Bronchial epithelial cell (primary cell): Measurements from ENCODE around the gene TAOK3. TPM values are rescaled to one million over a fixed set of nuclear protein-coding genes. Genes with fewer than 3 reads are reported as not detected.

Experiments used
- DNase-seq: peaks from one replicate; pipeline ENCODE4 v3.0.0-alpha.2; 2010; ENCODE audit warnings: low read depth
- FAIRE-seq: peaks from 2 replicates; lab custom pipeline; 2011; peaks lifted over from hg19 to GRCh38; lab: Jason Lieb, UNC
- H3K27me3 ChIP-seq: 2 replicates; pipeline ENCODE4 v1.5.1; 2011; ENCODE audit warnings: low read length; ENCODE audit not compliant: control insufficient read depth, insufficient read depth
- H3K36me3 ChIP-seq: 2 replicates; pipeline ENCODE4 v1.5.1; 2011; ENCODE audit warnings: low read length; ENCODE audit not compliant: control insufficient read depth, insufficient read depth
- H3K4me3 ChIP-seq: 2 replicates; pipeline ENCODE4 v1.5.1; 2011; ENCODE audit warnings: mild to moderate bottlenecking, low read depth, low read length, control low read depth
- CTCF ChIP-seq: IDR thresholded peaks from 2 replicates; pipeline ENCODE4 v1.5.1; 2011; ENCODE audit warnings: mild to moderate bottlenecking, moderate library complexity, low read length, control low read depth, inconsistent platforms; ENCODE audit not compliant: insufficient read depth, severe bottlenecking
- total RNA-seq: library from RNA; depleted of rRNA; stranded (reverse); fragments of >200 nt; gene quantifications from 2 replicates; pipeline ENCODE4 v1.2.1, GENCODE V29; 2014

TAOK3 gene
- total RNA-seq, 1 donor from 2014 or later, result 25.3 TPM

GRCh38 chr12:118189741-118190191, 182.9 kb downstream of the TAOK3 start:
- no peak for FAIRE-seq
- TF ChIP-seq CTCF, result no peak
- no peak overlapping the region for H3K4me3 ChIP-seq
- H3K27me3 ChIP-seq, result no peaks in the 10 kb centered on the region
- H3K36me3 ChIP-seq, result peaks cover 1% of the 10 kb centered on the region
- no peak for DNase-seq

- Histone ChIP-seq H3K4me3 (no peak overlapping the region), H3K36me3 (peaks cover 1% of the 10 kb centered on the region), H3K27me3 (no peaks in the 10 kb centered on the region)
- FAIRE-seq (no peak), DNase-seq (no peak)
- TF ChIP-seq CTCF, result no peak
These were observed 183.9 kb downstream of the TAOK3 start for GRCh38 chr12:118188690-118189371.

- FAIRE-seq (no peak), DNase-seq (no peak)
- TF ChIP-seq CTCF, result no peak
- H3K36me3 ChIP-seq, result no peaks in the 10 kb centered on the region
- H3K4me3 ChIP-seq, result no peak overlapping the region
- no peaks in the 10 kb centered on the region for H3K27me3 ChIP-seq
These were observed 184.8 kb downstream of the TAOK3 start for GRCh38 chr12:118187751-118188435.

- Histone ChIP-seq H3K27me3 (no peaks in the 10 kb centered on the region), H3K4me3 (no peak overlapping the region), H3K36me3 (peaks cover 3% of the 10 kb centered on the region)
- no peak for FAIRE-seq
- no peak for DNase-seq
- TF ChIP-seq CTCF, result no peak
These were observed 186.9 kb downstream of the TAOK3 start for GRCh38 chr12:118185602-118186397.

GRCh38 chr12:118183711-118184110, 189.0 kb downstream of the TAOK3 start:
- DNase-seq (peak; percentile 46), FAIRE-seq (no peak)
- no peak for TF ChIP-seq CTCF
- no peak overlapping the region for H3K4me3 ChIP-seq
- peaks cover 3% of the 10 kb centered on the region for H3K36me3 ChIP-seq
- no peaks in the 10 kb centered on the region for H3K27me3 ChIP-seq
